DOHH2 (cell line): ENCODE results near the gene TAF11.

Experiments used
- H3F3A ChIP-seq: fragments of 200-600 bp; sonication (generic), shearing (Covaris generic); 2 replicates; pipeline ENCODE4 v1.6.0; 2016; ENCODE audit warnings: antibody characterized with exemption, mild to moderate bottlenecking; ENCODE audit not compliant: control insufficient read depth, insufficient read depth
- H3K27ac ChIP-seq: fragments of 200-600 bp; sonication (generic); 2 replicates; pipeline ENCODE4 v1.5.1; 2014; ENCODE audit warnings: low read depth, mild to moderate bottlenecking, low read length, moderate library complexity
- H3K27me3 ChIP-seq: fragments of 200-600 bp; sonication (generic); 2 replicates; pipeline ENCODE4 v1.6.1; 2014; ENCODE audit warnings: mild to moderate bottlenecking, low read length, mixed read lengths; ENCODE audit not compliant: control insufficient read depth
- H3K36me3 ChIP-seq: fragments of 200-600 bp; sonication (generic); 2 replicates; pipeline ENCODE4 v1.6.1; 2014; ENCODE audit warnings: mild to moderate bottlenecking, low read length, moderate library complexity, mixed read lengths; ENCODE audit not compliant: control insufficient read depth
- H3K4me1 ChIP-seq: fragments of 200-600 bp; sonication (generic); 2 replicates; pipeline ENCODE4 v1.6.1; 2014; ENCODE audit warnings: mild to moderate bottlenecking, low read length, mixed read lengths; ENCODE audit not compliant: control insufficient read depth
- H3K4me2 ChIP-seq: fragments of 200-600 bp; sonication (generic); 2 replicates; pipeline ENCODE4 v1.6.0; 2014; ENCODE audit warnings: mild to moderate bottlenecking, low read length, moderate library complexity
- H3K4me3 ChIP-seq: fragments of 200-600 bp; sonication (generic); 2 replicates; pipeline ENCODE4 v1.5.1; 2014; ENCODE audit warnings: mild to moderate bottlenecking, low read length, mixed read lengths
- H3K79me2 ChIP-seq: fragments of 200-600 bp; sonication (generic); 2 replicates; pipeline ENCODE4 v1.6.1; 2014; ENCODE audit warnings: mild to moderate bottlenecking, low read length, mixed read lengths; ENCODE audit not compliant: control insufficient read depth
- H3K9me2 ChIP-seq: fragments of 200-600 bp; sonication (generic); replicated peaks from 2 replicates; pipeline ENCODE4 v1.6.1; 2014; ENCODE audit warnings: mild to moderate bottlenecking, low read length, mixed read lengths; ENCODE audit not compliant: control insufficient read depth
- H3K9me3 ChIP-seq: fragments of 200-600 bp; sonication (generic); 2 replicates; pipeline ENCODE4 v1.6.1; 2014; ENCODE audit warnings: antibody characterized with exemption, low read length, mixed read lengths; ENCODE audit not compliant: control insufficient read depth, insufficient read depth
- H4K20me1 ChIP-seq: fragments of 200-600 bp; sonication (generic); 2 replicates; pipeline ENCODE4 v1.6.0; 2014; ENCODE audit warnings: low read depth, mild to moderate bottlenecking, antibody characterized with exemption, low read length, moderate library complexity; ENCODE audit not compliant: control insufficient read depth, insufficient read depth
- CTCF ChIP-seq: fragments of 200-600 bp; sonication (generic); IDR thresholded peaks from one replicate; pipeline ENCODE4 v1.5.1; 2014; ENCODE audit warnings: antibody characterized with exemption, mild to moderate bottlenecking, low read depth, low read length; ENCODE audit not compliant: poor library complexity, severe bottlenecking
- EZH2phosphoT487 ChIP-seq: fragments of 200-600 bp; sonication (generic); IDR thresholded peaks from 2 replicates; pipeline ENCODE4 v1.6.1; 2017; ENCODE audit warnings: borderline replicate concordance, mild to moderate bottlenecking, antibody characterized with exemption, low read length, moderate library complexity, mixed read lengths

The TAF11 gene

GRCh38 chr6:34926655-34927054, 38.8 kb upstream of the TAF11 start:
- Histone ChIP-seq H3F3A (no peaks in the 10 kb centered on the region), H3K4me1 (0 out of 2 replicates have a peak, but pooled peaks cover 3% of the 10 kb centered on the region), H4K20me1 (peaks cover 6% of the 10 kb centered on the region; the same call in 1 of the 2 replicates), H3K9me3 (no peaks in the 10 kb centered on the region), H3K79me2 (no peaks in the 10 kb centered on the region), H3K4me3 (no peak overlapping the region), H3K36me3 (no peaks in the 10 kb centered on the region), H3K4me2 (no peak overlapping the region), H3K9me2 (no peaks in the 10 kb centered on the region), H3K27me3 (no peaks in the 10 kb centered on the region), H3K27ac (no peak overlapping the region)
- no peak for TF ChIP-seq CTCF

- Histone ChIP-seq H3K36me3 (no peaks in the 10 kb centered on the region), H4K20me1 (peaks cover 6% of the 10 kb centered on the region; the same call in 1 of the 2 replicates), H3K27me3 (no peaks in the 10 kb centered on the region), H3K9me3 (no peaks in the 10 kb centered on the region), H3K4me2 (no peak overlapping the region), H3K4me1 (0 out of 2 replicates have a peak, but pooled peaks cover 3% of the 10 kb centered on the region), H3K4me3 (no peak overlapping the region), H3K27ac (no peak overlapping the region), H3K79me2 (no peaks in the 10 kb centered on the region), H3K9me2 (no peaks in the 10 kb centered on the region), H3F3A (no peaks in the 10 kb centered on the region)
- no peak for TF ChIP-seq EZH2phosphoT487
- TF ChIP-seq CTCF = no peak
These were observed 37.2 kb upstream of the TAF11 start for GRCh38 chr6:34924831-34925625.

GRCh38 chr6:34922177-34922663, 34.4 kb upstream of the TAF11 start:
- no peak overlapping the region for H3K27ac ChIP-seq
- H3K9me3 ChIP-seq = no peaks in the 10 kb centered on the region
- no peak overlapping the region for H3K4me3 ChIP-seq
- H3K79me2 ChIP-seq = no peaks in the 10 kb centered on the region
- peaks cover 4% of the 10 kb centered on the region; the same call in 1 of the 2 replicates for H4K20me1 ChIP-seq
- H3F3A ChIP-seq = no peaks in the 10 kb centered on the region
- H3K4me1 ChIP-seq = peaks cover 11% of the 10 kb centered on the region
- H3K4me2 ChIP-seq = no peak overlapping the region
- H3K27me3 ChIP-seq = no peaks in the 10 kb centered on the region
- TF ChIP-seq CTCF (no peak), EZH2phosphoT487 (no peak)
- H3K36me3 ChIP-seq = no peaks in the 10 kb centered on the region
- no peaks in the 10 kb centered on the region for H3K9me2 ChIP-seq
